Subcutaneous adipose tissue (tissue), 4 donors: ENCODE measurements around the gene CHST12. TPM values are rescaled to one million over a fixed set of nuclear protein-coding genes. Genes with fewer than 3 reads are reported as not detected.

ENCODE experiments used
- CTCF ChIP-seq: fragments of 450-650 bp; IDR thresholded peaks from one replicate; pipeline ENCODE4 v1.5.1; 2016; ENCODE audit warnings: low read depth, mild to moderate bottlenecking, control low read depth, antibody characterized with exemption, moderate library complexity
- total RNA-seq, 4 donors: library from RNA; depleted of rRNA; stranded (reverse); fragments of >200 nt; gene quantifications; one replicate each; pipeline ENCODE4 v1.1.0, GENCODE V29; 2016

The CHST12 gene
- total RNA-seq, 4 donors from 2014 or later, result 5.2 to 26.0 (median 13.8) TPM

- no peak for TF ChIP-seq CTCF
Observed at GRCh38 chr7:2465928-2466327, 62.5 kb downstream of the CHST12 start.

DNA sequence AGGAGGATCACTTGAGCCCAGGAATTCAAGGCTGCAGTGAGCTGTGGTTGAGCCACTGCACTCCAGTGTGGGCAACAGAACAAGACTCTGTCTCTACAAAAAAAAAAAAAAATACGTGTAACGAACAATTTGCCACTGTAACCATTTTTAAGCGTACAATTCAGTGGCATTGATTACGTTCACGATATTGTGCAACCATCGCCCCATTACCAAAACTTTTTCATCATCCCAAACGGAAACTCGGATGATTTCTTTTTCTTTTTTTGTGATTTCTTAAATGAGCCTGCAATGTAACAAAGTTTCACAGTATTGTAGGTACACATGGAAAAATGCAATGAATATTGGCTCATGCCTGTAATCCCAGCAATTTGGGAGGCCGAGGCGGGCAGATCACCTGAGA is 63.3 kb downstream of the CHST12 start:
- no peak for TF ChIP-seq CTCF

DNA sequence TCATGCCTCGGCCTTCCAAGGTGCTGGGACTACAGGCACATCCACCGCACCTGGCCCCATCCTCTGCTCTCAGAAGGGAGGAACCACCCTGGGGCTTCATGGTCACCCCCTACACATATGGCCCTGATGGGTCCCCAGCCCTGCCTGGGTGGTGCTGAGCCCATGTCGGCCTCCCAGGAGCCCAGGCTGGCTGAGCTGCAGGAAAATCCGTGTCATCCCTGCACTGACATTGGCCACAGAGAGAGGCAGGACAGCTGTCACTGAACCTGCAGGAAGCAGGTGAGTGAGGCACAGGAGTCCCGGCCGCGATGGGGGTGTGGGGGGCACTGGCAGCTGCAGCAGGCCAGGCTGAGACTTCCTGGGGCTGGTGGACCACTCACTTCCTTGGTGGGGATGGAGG is 64.8 kb downstream of the CHST12 start:
- no peak for TF ChIP-seq CTCF

- TF ChIP-seq CTCF, result no peak
Observed at GRCh38 chr7:2470204-2471021, 67.0 kb downstream of the CHST12 start.

DNA sequence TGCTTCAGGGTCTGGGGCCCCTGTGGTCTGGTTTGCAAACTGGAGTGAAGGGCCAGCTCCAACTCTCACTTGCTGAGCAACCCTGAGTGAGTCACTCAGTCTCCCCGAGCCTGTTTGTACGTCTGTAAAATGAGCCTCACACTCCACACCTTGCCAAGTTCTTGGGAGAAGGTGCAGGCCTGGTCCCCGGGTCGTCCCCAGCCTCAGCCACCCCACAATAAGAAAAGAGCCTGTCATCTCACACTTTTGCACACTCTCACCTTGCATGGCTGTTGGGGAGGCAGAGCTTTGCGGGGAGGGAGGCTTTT is 67.6 kb downstream of the CHST12 start:
- TF ChIP-seq CTCF, result no peak

DNA sequence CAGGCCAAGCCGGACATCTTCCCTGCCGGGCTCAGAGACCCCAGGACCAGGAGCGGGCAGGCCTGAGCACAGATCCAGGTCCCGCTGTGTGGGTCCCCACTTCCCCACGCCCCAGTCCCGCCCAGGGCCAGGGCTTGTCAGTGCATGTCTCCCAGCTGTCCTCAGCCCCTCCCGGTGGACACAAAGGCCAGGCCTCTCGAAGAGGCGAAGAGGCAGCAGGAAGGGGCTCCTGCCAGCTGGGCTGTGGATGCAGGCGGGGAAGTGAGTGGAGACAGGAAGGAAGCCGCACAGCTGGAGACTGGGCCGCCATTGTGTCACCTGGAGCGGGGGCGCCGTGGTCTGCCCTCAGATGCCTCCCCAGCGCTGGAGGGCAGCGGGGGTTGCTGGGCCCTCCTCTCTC is 68.0 kb downstream of the CHST12 start:
- TF ChIP-seq CTCF, result no peak

DNA sequence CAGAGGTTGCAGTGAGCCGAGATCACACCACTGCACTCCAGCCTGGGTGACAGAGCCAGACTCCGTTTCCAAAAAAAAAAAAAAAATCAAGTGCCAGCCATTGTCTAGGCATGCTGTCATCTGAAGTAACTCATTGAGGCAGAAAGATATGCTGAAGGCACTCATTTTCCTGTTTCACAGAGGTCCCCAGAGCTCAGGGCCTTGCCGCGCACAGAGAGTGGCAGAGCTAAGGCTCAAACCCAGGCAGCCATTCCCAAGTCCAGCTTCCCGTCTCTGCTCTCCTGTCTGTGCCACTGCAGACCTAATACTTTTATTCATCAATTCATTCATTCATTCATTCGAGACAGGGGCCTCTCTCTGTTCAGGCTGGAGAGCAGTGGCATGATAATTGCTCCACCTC is 69.3 kb downstream of the CHST12 start:
- TF ChIP-seq CTCF, result no peak
